ENCODE data around the gene MEX3A.

DNA sequence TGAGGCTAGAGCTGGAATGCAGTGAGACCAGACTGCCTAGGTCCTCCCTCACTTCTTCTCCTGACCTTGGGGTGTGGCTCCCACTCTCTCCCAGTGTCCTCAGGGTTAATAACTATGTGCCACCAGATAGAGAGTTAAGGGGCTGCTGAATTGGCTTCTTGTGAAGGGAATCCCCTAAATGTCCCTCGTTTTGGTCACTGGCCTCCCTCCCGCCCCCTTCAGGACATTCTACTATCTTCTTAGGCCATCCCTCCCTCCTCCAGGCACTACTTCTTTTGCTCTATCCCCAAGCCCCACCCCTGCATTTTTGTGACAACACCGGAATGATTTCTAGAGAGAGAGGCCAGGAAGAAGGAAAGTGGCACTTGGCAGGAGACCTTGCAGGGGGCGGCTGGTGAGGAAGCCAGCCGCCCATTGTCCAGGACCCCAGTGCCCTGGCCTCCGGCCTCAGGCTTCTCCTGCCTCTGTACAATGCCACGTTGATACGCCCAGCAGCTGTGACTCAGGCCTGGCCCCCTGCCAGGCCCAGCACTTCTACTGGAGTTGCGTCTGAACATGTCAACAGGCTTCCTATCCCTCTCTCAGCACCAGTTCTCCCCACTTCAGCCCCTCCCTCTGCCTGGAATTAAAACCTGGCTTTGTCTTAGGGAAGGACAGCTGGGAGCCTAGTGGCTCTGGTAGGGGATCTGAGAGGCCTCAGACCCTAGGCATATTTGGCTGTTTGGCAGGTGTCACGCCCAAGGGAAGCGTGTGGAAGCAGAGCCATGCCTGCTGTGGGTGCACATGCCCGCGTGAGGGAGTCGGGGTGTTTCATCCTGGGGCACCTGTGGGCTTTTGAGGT, 41.3 kb upstream of the MEX3A start:
- TF ChIP-seq, protein P1, sequence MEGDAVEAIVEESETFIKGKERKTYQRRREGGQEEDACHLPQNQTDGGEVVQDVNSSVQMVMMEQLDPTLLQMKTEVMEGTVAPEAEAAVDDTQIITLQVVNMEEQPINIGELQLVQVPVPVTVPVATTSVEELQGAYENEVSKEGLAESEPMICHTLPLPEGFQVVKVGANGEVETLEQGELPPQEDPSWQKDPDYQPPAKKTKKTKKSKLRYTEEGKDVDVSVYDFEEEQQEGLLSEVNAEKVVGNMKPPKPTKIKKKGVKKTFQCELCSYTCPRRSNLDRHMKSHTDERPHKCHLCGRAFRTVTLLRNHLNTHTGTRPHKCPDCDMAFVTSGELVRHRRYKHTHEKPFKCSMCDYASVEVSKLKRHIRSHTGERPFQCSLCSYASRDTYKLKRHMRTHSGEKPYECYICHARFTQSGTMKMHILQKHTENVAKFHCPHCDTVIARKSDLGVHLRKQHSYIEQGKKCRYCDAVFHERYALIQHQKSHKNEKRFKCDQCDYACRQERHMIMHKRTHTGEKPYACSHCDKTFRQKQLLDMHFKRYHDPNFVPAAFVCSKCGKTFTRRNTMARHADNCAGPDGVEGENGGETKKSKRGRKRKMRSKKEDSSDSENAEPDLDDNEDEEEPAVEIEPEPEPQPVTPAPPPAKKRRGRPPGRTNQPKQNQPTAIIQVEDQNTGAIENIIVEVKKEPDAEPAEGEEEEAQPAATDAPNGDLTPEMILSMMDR (IDR thresholded peaks at IDR 0.05): peak; percentile 50
- no peak for TF ChIP-seq EZH2 (IDR thresholded peaks at IDR 0.05)
- TF ChIP-seq EZH2phosphoT487 (IDR thresholded peaks at IDR 0.05): no peak
